Breast epithelium (tissue), 4 donors: ENCODE data around the gene PARP12. TPM values are rescaled to one million over a fixed set of nuclear protein-coding genes. Genes with fewer than 3 reads are reported as not detected.

Experiments used
- DNase-seq, 2 donors: peaks; one replicate each; pipeline ENCODE4 v3.0.0-alpha.2; 2019; ENCODE audit warnings: low spot score in 2 of 2
- H3K27ac ChIP-seq, 2 donors: fragments of 200-600 bp; sonication (generic) in 1 of 2; one replicate each; pipeline ENCODE4 v1.5.1; 2016 to 2019; ENCODE audit warnings: mild to moderate bottlenecking in 1 of 2
- H3K27me3 ChIP-seq, 2 donors: fragments of 200-600 bp; sonication (generic) in 1 of 2; one replicate each; pipeline versions ENCODE4 v1.5.1 to v1.6.0; 2017 to 2019; ENCODE audit warnings: control low read depth in 1 of 2, mild to moderate bottlenecking in 1 of 2
- H3K36me3 ChIP-seq: fragments of 200-600 bp; one replicate; pipeline ENCODE4 v1.5.1; 2019
- H3K4me1 ChIP-seq, 2 donors: fragments of 200-600 bp; sonication (generic); one replicate each; pipeline ENCODE4 v1.5.1; 2016 to 2019; ENCODE audit warnings: control low read depth in 1 of 2
- H3K4me3 ChIP-seq, 3 donors: fragments of 200-600 bp; sonication (generic); 1 replicate in 2 of 3; 2 replicates in 1 of 3; pipeline ENCODE4 v1.5.1; 2016 to 2019; ENCODE audit warnings: mild to moderate bottlenecking in 3 of 3, moderate library complexity in 2 of 3
- H3K9me3 ChIP-seq, 2 donors: fragments of 200-600 bp; sonication (generic) in 1 of 2; one replicate each; pipeline ENCODE4 v1.5.1; 2016 to 2019; ENCODE audit warnings: control low read depth in 1 of 2
- CTCF ChIP-seq, 3 donors: fragments of 450-650 bp; IDR thresholded peaks; one replicate each; pipeline ENCODE4 v1.5.1; 2016 to 2017; ENCODE audit warnings: antibody characterized with exemption in 3 of 3, mild to moderate bottlenecking in 3 of 3, moderate library complexity in 3 of 3
- POLR2A ChIP-seq: fragments of 450-650 bp; IDR thresholded peaks from one replicate; pipeline ENCODE4 v1.6.1; 2016; ENCODE audit warnings: antibody characterized with exemption, mild to moderate bottlenecking, moderate library complexity
- POLR2AphosphoS5 ChIP-seq, 3 donors: sonication (generic); formaldehyde crosslinking; IDR thresholded peaks; one replicate each; pipeline ENCODE4 v1.6.1; 2017; ENCODE audit warnings: antibody characterized with exemption in 3 of 3
- intact Hi-C: fragments of 100-400 bp; cut with DNase I; formaldehyde crosslinking; loops from one replicate; pipeline ENCODE4 v1.15.1; 2023; ENCODE audit warnings: low total_unique reads
- total RNA-seq, 3 donors: library from RNA; depleted of rRNA; stranded (reverse); fragments of >200 nt; gene quantifications; one replicate each; pipeline ENCODE4 v1.1.0, GENCODE V29; 2016

Gene PARP12
- total RNA-seq, 3 donors from 2014 or later = 24.8 to 44.9 (median 40.6) TPM

DNA sequence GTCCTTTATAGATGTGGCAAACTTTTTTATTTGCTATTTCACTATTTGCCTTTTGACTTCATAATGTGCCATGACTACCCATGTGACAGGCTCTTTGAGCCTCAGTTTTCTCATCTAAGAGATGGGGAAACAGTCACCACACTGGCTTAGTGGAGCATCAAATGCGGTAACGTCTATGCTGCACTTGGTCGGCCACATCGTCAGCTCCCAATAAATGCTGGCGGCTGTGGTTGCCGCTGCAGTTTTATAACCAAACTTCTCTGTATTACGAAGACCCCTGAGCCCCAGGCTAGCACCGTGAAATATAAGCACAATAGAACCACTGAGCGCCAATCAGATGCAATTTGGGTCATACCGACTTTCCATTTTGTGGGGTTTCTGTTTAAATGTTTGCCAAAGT lies 56.2 kb downstream of the PARP12 start:
- H3K9me3 ChIP-seq = no peaks in the 10 kb centered on the region
- intact Hi-C loops = no loop called here
- no peak overlapping the region for H3K4me3 ChIP-seq
- no peaks in the 10 kb centered on the region for H3K27me3 ChIP-seq
- no peaks in the 10 kb centered on the region for H3K36me3 ChIP-seq
- H3K27ac ChIP-seq = no peak overlapping the region
- DNase-seq = no peak
- TF ChIP-seq POLR2A (no peak), CTCF (IDR thresholded peaks at IDR 0.05) (no peak), POLR2AphosphoS5 (IDR thresholded peaks at IDR 0.05) (no peak)
- H3K4me1 ChIP-seq = no peaks in the 10 kb centered on the region

DNA sequence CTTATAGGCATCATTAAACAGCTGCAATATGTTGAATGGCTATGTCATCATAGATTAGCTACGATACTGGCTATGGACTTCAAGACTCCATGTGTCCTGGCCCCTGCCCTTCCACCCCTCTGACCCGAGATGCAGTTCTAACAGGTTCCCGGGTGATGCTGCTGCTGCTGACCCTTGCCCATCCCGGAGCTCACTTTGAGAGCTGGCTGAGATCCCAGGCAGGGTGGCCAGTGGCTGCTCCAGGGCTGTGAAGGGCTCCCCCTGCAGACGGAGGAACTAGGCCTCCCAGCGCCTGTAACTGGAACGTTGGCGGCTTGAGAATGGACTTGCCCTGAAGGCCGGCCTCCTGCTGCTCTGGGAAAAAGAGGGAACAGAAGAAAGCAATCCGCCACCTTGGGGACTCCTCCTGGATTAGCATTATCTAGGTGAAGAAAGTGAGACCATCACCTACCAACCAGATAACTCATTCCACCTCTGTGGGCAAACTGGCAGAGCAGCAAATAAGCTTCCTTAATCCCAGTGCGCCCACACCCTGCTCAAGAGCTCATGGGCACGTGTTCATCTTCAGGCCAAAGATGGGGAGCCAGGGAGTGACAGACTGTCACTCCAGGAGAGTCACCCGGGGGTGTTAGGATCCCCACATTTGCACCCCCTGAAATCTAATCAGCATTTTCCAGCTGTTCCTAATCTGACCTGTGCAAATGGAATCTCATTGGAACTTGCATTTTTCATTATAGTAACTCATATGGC lies 56.8 kb downstream of the PARP12 start:
- H3K4me1 ChIP-seq = no peaks in the 10 kb centered on the region
- H3K27ac ChIP-seq = no peak overlapping the region
- H3K27me3 ChIP-seq = no peaks in the 10 kb centered on the region
- H3K4me3 ChIP-seq = no peak overlapping the region
- no peaks in the 10 kb centered on the region for H3K36me3 ChIP-seq
- intact Hi-C loops = no loop called here
- DNase-seq = no peak
- H3K9me3 ChIP-seq = no peaks in the 10 kb centered on the region
- TF ChIP-seq CTCF (IDR thresholded peaks at IDR 0.05) = no peak
- no peak for TF ChIP-seq POLR2A
- TF ChIP-seq POLR2AphosphoS5 (IDR thresholded peaks at IDR 0.05) = no peak

- Histone ChIP-seq H3K9me3 (no peaks in the 10 kb centered on the region), H3K4me3 (no peak overlapping the region), H3K4me1 (no peaks in the 10 kb centered on the region), H3K36me3 (no peaks in the 10 kb centered on the region), H3K27ac (no peak overlapping the region), H3K27me3 (no peaks in the 10 kb centered on the region)
- TF ChIP-seq CTCF (IDR thresholded peaks at IDR 0.05) (no peak), POLR2AphosphoS5 (IDR thresholded peaks at IDR 0.05) (no peak), POLR2A (no peak)
- intact Hi-C loops = no loop called here
- no peak for DNase-seq
These were observed 57.4 kb downstream of the PARP12 start for GRCh38 chr7:140005341-140005740.

DNA sequence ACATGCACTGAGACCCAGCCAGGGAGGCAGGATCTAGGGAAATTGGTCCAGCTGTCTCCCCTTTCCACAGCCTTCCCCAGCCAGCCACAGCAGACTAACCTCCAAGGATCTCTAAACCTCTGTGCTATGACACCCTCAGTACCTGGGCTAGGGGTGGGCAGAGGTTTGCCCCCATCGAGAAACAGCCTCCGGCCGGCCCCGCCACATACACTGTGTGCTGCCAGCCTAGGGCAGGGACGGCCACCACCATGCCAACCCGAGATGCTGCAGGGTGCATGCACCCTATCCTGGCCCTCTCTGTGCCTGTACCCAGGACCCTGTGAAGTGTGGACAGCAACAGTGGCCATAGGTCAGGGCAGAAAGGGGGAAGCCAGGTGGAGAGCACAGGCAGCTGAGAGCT lies 58.1 kb downstream of the PARP12 start:
- TF ChIP-seq POLR2AphosphoS5 (IDR thresholded peaks at IDR 0.05) = no peak
- TF ChIP-seq POLR2A = no peak
- no peak for TF ChIP-seq CTCF (IDR thresholded peaks at IDR 0.05)
- intact Hi-C loops = no loop called here
- no peak overlapping the region for H3K27ac ChIP-seq
- H3K4me3 ChIP-seq = no peak overlapping the region
- no peaks in the 10 kb centered on the region for H3K27me3 ChIP-seq
- H3K9me3 ChIP-seq = no peaks in the 10 kb centered on the region
- DNase-seq = no peak
- H3K36me3 ChIP-seq = no peaks in the 10 kb centered on the region
- H3K4me1 ChIP-seq = no peaks in the 10 kb centered on the region

GRCh38 chr7:140003913-140004382 lies 58.8 kb downstream of the PARP12 start:
- intact Hi-C loops = loop anchor here (1.0 kb wide), 1 partner anchor 361 kb away; no protein-coding TSS in a partner anchor
- Histone ChIP-seq H3K27ac (no peak overlapping the region), H3K4me3 (no peak overlapping the region), H3K27me3 (no peaks in the 10 kb centered on the region), H3K4me1 (no peaks in the 10 kb centered on the region), H3K9me3 (no peaks in the 10 kb centered on the region), H3K36me3 (no peaks in the 10 kb centered on the region)
- DNase-seq = no peak
- TF ChIP-seq CTCF (IDR thresholded peaks at IDR 0.05) = peak in 2 of 3 donors; percentile 44 to 47
- no peak for TF ChIP-seq POLR2AphosphoS5 (IDR thresholded peaks at IDR 0.05)
- TF ChIP-seq POLR2A = no peak
